Cardiac muscle cell (in vitro differentiated cells and primary cell): ENCODE results near the gene POC1B. TPM values are rescaled to one million over a fixed set of nuclear protein-coding genes. Genes with fewer than 3 reads are reported as not detected.

Experiments used
- DNase-seq, 2 donors: peaks; one replicate each; pipeline versions ENCODE4 v3.0.0 to v3.0.0-alpha.2; 2010 to 2017; ENCODE audit warnings: low read depth in 1 of 2, low spot score in 1 of 2
- H3K27ac ChIP-seq: fragments of 200-600 bp; sonication (generic); 2 replicates; pipeline ENCODE4 v1.5.1; 2016
- H3K27me3 ChIP-seq: fragments of 200-600 bp; sonication (generic); 2 replicates; pipeline ENCODE4 v1.6.0; 2016; ENCODE audit warnings: control low read depth
- H3K36me3 ChIP-seq: fragments of 200-600 bp; sonication (generic); 2 replicates; pipeline ENCODE4 v1.5.1; 2016; ENCODE audit warnings: control low read depth
- H3K4me1 ChIP-seq: fragments of 200-600 bp; sonication (generic); 2 replicates; pipeline ENCODE4 v1.8.1; 2017; ENCODE audit warnings: low read depth, mild to moderate bottlenecking, mixed run types
- H3K4me3 ChIP-seq: fragments of 200-600 bp; sonication (generic); 2 replicates; pipeline ENCODE4 v1.5.1; 2016; ENCODE audit warnings: mild to moderate bottlenecking
- H3K9me3 ChIP-seq: fragments of 200-600 bp; sonication (generic); 2 replicates; pipeline ENCODE4 v1.5.1; 2017; ENCODE audit warnings: low read depth, mild to moderate bottlenecking, control low read depth
- polyA plus RNA-seq: library from polyadenylated mRNA; unstranded; fragments of >200 nt; fragmentation: Nextera tagmentation; extraction: Ambion mirVana; gene quantifications from 2 replicates; pipeline ENCODE4 v1.2.1, GENCODE V29; 2016
- total RNA-seq: library from RNA; depleted of rRNA; stranded (reverse); fragments of >200 nt; gene quantifications from 2 replicates; pipeline ENCODE4 v1.2.3, GENCODE V29; 2016
- TF ChIP-seq, protein P1 (sequence below): IDR thresholded peaks from 2 replicates; pipeline ENCODE4 v1.5.1; 2012; ENCODE audit warnings: low read depth, mild to moderate bottlenecking, low read length

POC1B gene
- total and polyA plus RNA-seq, 2 experiments from 2014 or later = 12.8 to 16.1 TPM

GRCh38 chr12:89400415-89400814 is 125.4 kb downstream of the POC1B start:
- Histone ChIP-seq H3K9me3 (no peaks in the 10 kb centered on the region), H3K4me3 (no peak overlapping the region), H3K4me1 (peaks cover 5% of the 10 kb centered on the region), H3K36me3 (no peaks in the 10 kb centered on the region), H3K27ac (no peak overlapping the region), H3K27me3 (no peaks in the 10 kb centered on the region)
- TF ChIP-seq, protein P1, sequence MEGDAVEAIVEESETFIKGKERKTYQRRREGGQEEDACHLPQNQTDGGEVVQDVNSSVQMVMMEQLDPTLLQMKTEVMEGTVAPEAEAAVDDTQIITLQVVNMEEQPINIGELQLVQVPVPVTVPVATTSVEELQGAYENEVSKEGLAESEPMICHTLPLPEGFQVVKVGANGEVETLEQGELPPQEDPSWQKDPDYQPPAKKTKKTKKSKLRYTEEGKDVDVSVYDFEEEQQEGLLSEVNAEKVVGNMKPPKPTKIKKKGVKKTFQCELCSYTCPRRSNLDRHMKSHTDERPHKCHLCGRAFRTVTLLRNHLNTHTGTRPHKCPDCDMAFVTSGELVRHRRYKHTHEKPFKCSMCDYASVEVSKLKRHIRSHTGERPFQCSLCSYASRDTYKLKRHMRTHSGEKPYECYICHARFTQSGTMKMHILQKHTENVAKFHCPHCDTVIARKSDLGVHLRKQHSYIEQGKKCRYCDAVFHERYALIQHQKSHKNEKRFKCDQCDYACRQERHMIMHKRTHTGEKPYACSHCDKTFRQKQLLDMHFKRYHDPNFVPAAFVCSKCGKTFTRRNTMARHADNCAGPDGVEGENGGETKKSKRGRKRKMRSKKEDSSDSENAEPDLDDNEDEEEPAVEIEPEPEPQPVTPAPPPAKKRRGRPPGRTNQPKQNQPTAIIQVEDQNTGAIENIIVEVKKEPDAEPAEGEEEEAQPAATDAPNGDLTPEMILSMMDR = no peak
- no peak for DNase-seq

DNA sequence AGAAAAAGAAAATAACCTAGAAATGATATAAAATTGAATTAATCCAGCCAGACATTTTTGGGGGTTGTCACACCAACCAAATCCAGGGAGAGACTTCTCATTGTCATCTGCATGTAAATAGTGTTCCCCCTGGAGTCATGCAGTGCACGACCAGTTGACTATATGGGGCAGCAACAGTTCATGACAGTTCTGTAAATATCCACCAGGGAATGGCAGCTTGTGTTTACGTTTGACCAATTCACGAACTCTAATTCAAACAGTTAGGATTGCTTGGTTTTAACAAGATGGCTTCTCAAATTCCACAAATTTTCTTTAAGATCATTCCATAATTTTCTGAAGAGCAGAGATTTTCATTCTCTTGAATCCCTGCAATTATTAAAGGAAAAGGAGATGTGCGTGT is 130.1 kb downstream of the POC1B start:
- Histone ChIP-seq H3K27me3 (no peaks in the 10 kb centered on the region), H3K9me3 (no peaks in the 10 kb centered on the region), H3K4me1 (peaks cover 27% of the 10 kb centered on the region), H3K4me3 (no peak overlapping the region), H3K36me3 (no peaks in the 10 kb centered on the region), H3K27ac (no peak overlapping the region)
- TF ChIP-seq, protein P1 = no peak
- DNase-seq = no peak

- Histone ChIP-seq H3K27ac (peak overlapping the region; percentile 75), H3K9me3 (no peaks in the 10 kb centered on the region), H3K27me3 (no peaks in the 10 kb centered on the region), H3K4me1 (peaks cover 43% of the 10 kb centered on the region), H3K36me3 (no peaks in the 10 kb centered on the region), H3K4me3 (no peak overlapping the region)
- TF ChIP-seq, protein P1 = no peak
- DNase-seq = peak in 1 of 2 donors; percentile 63
Measured at GRCh38 chr12:89393551-89394121, 132.2 kb downstream of the POC1B start.

- Histone ChIP-seq H3K4me3 (no peak overlapping the region), H3K4me1 (peaks cover 43% of the 10 kb centered on the region), H3K27me3 (no peaks in the 10 kb centered on the region), H3K36me3 (no peaks in the 10 kb centered on the region), H3K27ac (peak overlapping the region; percentile 86), H3K9me3 (no peaks in the 10 kb centered on the region)
- no peak for DNase-seq
- TF ChIP-seq, protein P1 = no peak
Measured at GRCh38 chr12:89392391-89392790, 133.5 kb downstream of the POC1B start.

DNA sequence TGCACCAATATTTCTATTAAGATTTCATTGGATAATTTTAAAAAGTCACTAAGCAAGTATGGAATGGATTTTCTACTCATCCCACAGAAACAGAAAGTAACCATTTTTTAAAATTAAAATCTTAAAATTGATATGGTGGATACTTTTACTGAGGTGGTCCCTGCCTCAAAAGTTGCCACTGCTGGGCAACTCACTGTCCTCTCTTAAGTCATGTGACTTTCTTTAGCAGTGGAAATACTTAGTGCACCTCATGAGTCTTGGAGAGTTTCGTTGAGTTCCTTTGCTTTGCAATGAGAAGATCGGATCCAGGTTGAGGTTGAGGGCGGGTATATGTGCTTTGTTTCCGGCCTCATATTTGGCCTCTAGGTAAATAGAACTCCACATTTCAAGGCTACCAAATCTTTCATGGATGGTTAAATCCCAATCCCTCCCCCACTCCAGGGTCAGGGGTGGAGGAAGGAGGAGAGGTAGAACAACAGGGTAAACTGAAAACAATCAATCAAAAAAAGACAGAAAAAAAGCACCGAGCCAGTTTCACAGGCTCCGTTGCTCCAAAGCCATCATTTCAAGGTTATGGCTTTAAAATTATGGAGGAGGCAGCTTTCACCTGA is 134.0 kb downstream of the POC1B start:
- no peak for DNase-seq
- Histone ChIP-seq H3K27me3 (no peaks in the 10 kb centered on the region), H3K4me1 (peaks cover 48% of the 10 kb centered on the region), H3K4me3 (no peak overlapping the region), H3K36me3 (no peaks in the 10 kb centered on the region), H3K9me3 (no peaks in the 10 kb centered on the region), H3K27ac (peak overlapping the region; percentile 86)
- TF ChIP-seq, protein P1 = no peak
